ENCODE measurements around the gene SCUBE1.
"Not testable (repeated sequence)": the region's sequence is repeated elsewhere in the genome, so short reads cannot be mapped to it uniquely, and the experiment has no call there.

The SCUBE1 gene

GRCh38 chr22:43375951-43376455 lies 32.8 kb upstream of the SCUBE1 start:
- H3K27me3 Mint-ChIP-seq (ENCODE audit: low read depth) = peaks cover 68% of the 10 kb centered on the region
- H3K9me3 Mint-ChIP-seq = no peaks in the 10 kb centered on the region
- H3K4me1 Mint-ChIP-seq (ENCODE audit: low read depth) = peaks cover 11% of the 10 kb centered on the region
- H3K4me3 Mint-ChIP-seq = no peak overlapping the region
- H3K27ac Mint-ChIP-seq = no peak overlapping the region
- no peaks in the 10 kb centered on the region for H3K36me3 Mint-ChIP-seq (ENCODE audit: low read depth)

- Mint-ChIP-seq H3K27ac (no peak overlapping the region), H3K4me3 (no peak overlapping the region), H3K36me3 (ENCODE audit: low read depth) (no peaks in the 10 kb centered on the region), H3K9me3 (no peaks in the 10 kb centered on the region), H3K4me1 (ENCODE audit: low read depth) (no peaks in the 10 kb centered on the region), H3K27me3 (ENCODE audit: low read depth) (peaks cover 44% of the 10 kb centered on the region)
Observed at GRCh38 chr22:43370036-43370435, 26.9 kb upstream of the SCUBE1 start.

GRCh38 chr22:43365715-43366440 lies 22.7 kb upstream of the SCUBE1 start:
- no peaks in the 10 kb centered on the region for H3K4me1 Mint-ChIP-seq (ENCODE audit: low read depth)
- no peaks in the 10 kb centered on the region for H3K36me3 Mint-ChIP-seq (ENCODE audit: low read depth)
- no peak overlapping the region for H3K4me3 Mint-ChIP-seq
- H3K27me3 Mint-ChIP-seq (ENCODE audit: low read depth) = peaks cover 28% of the 10 kb centered on the region
- no peaks in the 10 kb centered on the region for H3K9me3 Mint-ChIP-seq
- no peak overlapping the region for H3K27ac Mint-ChIP-seq

GRCh38 chr22:43364169-43364435 lies 20.9 kb upstream of the SCUBE1 start:
- peaks cover 22% of the 10 kb centered on the region for H3K27me3 Mint-ChIP-seq (ENCODE audit: low read depth)
- no peak overlapping the region for H3K4me3 Mint-ChIP-seq
- no peaks in the 10 kb centered on the region for H3K36me3 Mint-ChIP-seq (ENCODE audit: low read depth)
- H3K4me1 Mint-ChIP-seq (ENCODE audit: low read depth) = no peaks in the 10 kb centered on the region
- H3K9me3 Mint-ChIP-seq = no peaks in the 10 kb centered on the region
- no peak overlapping the region for H3K27ac Mint-ChIP-seq

GRCh38 chr22:43363315-43364168 lies 20.4 kb upstream of the SCUBE1 start:
- H3K27me3 Mint-ChIP-seq (ENCODE audit: low read depth) = peaks cover 19% of the 10 kb centered on the region
- H3K4me1 Mint-ChIP-seq (ENCODE audit: low read depth) = no peaks in the 10 kb centered on the region

GRCh38 chr22:43360576-43360975 lies 17.4 kb upstream of the SCUBE1 start:
- Mint-ChIP-seq H3K27ac (no peak overlapping the region), H3K27me3 (ENCODE audit: low read depth) (peaks cover 9% of the 10 kb centered on the region), H3K4me3 (no peak overlapping the region), H3K36me3 (ENCODE audit: low read depth) (no peaks in the 10 kb centered on the region), H3K9me3 (no peaks in the 10 kb centered on the region), H3K4me1 (ENCODE audit: low read depth) (no peaks in the 10 kb centered on the region)

More at GRCh38 chr22:43363315-43364168, 20.4 kb upstream of the SCUBE1 start:
- no peak overlapping the region for H3K4me3 Mint-ChIP-seq
- no peaks in the 10 kb centered on the region for H3K9me3 Mint-ChIP-seq
- H3K27ac Mint-ChIP-seq = no peak overlapping the region
- H3K36me3 Mint-ChIP-seq (ENCODE audit: low read depth) = no peaks in the 10 kb centered on the region

- H3K27me3 Mint-ChIP-seq (ENCODE audit: low read depth) = peaks cover 10% of the 10 kb centered on the region
Observed at GRCh38 chr22:43356881-43357280, 13.7 kb upstream of the SCUBE1 start.

GRCh38 chr22:43355688-43356087 lies 12.5 kb upstream of the SCUBE1 start:
- not testable (repeated sequence) for H3K4me3 Mint-ChIP-seq; H3K36me3 Mint-ChIP-seq (ENCODE audit: low read depth); H3K4me1 Mint-ChIP-seq (ENCODE audit: low read depth); H3K27ac Mint-ChIP-seq; H3K9me3 Mint-ChIP-seq; H3K27me3 Mint-ChIP-seq (ENCODE audit: low read depth)

More at GRCh38 chr22:43356881-43357280, 13.7 kb upstream of the SCUBE1 start:
- H3K4me1 Mint-ChIP-seq (ENCODE audit: low read depth) = no peaks in the 10 kb centered on the region
- H3K9me3 Mint-ChIP-seq = no peaks in the 10 kb centered on the region
- H3K27ac Mint-ChIP-seq = no peak overlapping the region
- no peak overlapping the region for H3K4me3 Mint-ChIP-seq
- no peaks in the 10 kb centered on the region for H3K36me3 Mint-ChIP-seq (ENCODE audit: low read depth)

- no peak overlapping the region for H3K27ac Mint-ChIP-seq
- H3K9me3 Mint-ChIP-seq = no peaks in the 10 kb centered on the region
- peaks cover 5% of the 10 kb centered on the region for H3K4me1 Mint-ChIP-seq (ENCODE audit: low read depth)
- H3K27me3 Mint-ChIP-seq (ENCODE audit: low read depth) = peaks cover 21% of the 10 kb centered on the region
- no peak overlapping the region for H3K4me3 Mint-ChIP-seq
- no peaks in the 10 kb centered on the region for H3K36me3 Mint-ChIP-seq (ENCODE audit: low read depth)
Observed at GRCh38 chr22:43351966-43352345, 8.8 kb upstream of the SCUBE1 start.

- no peaks in the 10 kb centered on the region for H3K9me3 Mint-ChIP-seq
- no peak overlapping the region for H3K4me3 Mint-ChIP-seq
- no peaks in the 10 kb centered on the region for H3K36me3 Mint-ChIP-seq (ENCODE audit: low read depth)
- H3K27me3 Mint-ChIP-seq (ENCODE audit: low read depth) = peaks cover 23% of the 10 kb centered on the region
- H3K27ac Mint-ChIP-seq = no peak overlapping the region
- H3K4me1 Mint-ChIP-seq (ENCODE audit: low read depth) = peaks cover 19% of the 10 kb centered on the region
Observed at GRCh38 chr22:43349636-43350035, 6.5 kb upstream of the SCUBE1 start.

GRCh38 chr22:43346521-43346929 lies 3.4 kb upstream of the SCUBE1 start:
- Mint-ChIP-seq H3K4me1 (ENCODE audit: low read depth) (peaks cover 22% of the 10 kb centered on the region), H3K27ac (peak overlapping the region; percentile 28), H3K9me3 (no peaks in the 10 kb centered on the region), H3K27me3 (ENCODE audit: low read depth) (peaks cover 36% of the 10 kb centered on the region), H3K4me3 (no peak overlapping the region), H3K36me3 (ENCODE audit: low read depth) (no peaks in the 10 kb centered on the region)

- peaks cover 43% of the 10 kb centered on the region for H3K27me3 Mint-ChIP-seq (ENCODE audit: low read depth)
- H3K36me3 Mint-ChIP-seq (ENCODE audit: low read depth) = no peaks in the 10 kb centered on the region
- H3K4me1 Mint-ChIP-seq (ENCODE audit: low read depth) = peaks cover 22% of the 10 kb centered on the region
- peak overlapping the region; percentile 77 for H3K27ac Mint-ChIP-seq
- H3K9me3 Mint-ChIP-seq = no peaks in the 10 kb centered on the region
- no peak overlapping the region for H3K4me3 Mint-ChIP-seq
Observed at GRCh38 chr22:43345761-43346301, 2.7 kb upstream of the SCUBE1 start.

GRCh38 chr22:43345356-43345755 lies 2.2 kb upstream of the SCUBE1 start:
- Mint-ChIP-seq H3K9me3 (no peaks in the 10 kb centered on the region), H3K4me1 (ENCODE audit: low read depth) (peaks cover 22% of the 10 kb centered on the region), H3K36me3 (ENCODE audit: low read depth) (no peaks in the 10 kb centered on the region), H3K4me3 (no peak overlapping the region), H3K27me3 (ENCODE audit: low read depth) (peaks cover 48% of the 10 kb centered on the region), H3K27ac (peak overlapping the region; percentile 19)

- Mint-ChIP-seq H3K9me3 (no peaks in the 10 kb centered on the region), H3K27me3 (ENCODE audit: low read depth) (peaks cover 44% of the 10 kb centered on the region), H3K36me3 (ENCODE audit: low read depth) (no peaks in the 10 kb centered on the region), H3K27ac (peak overlapping the region; percentile 1), H3K4me3 (peak overlapping the region; percentile 35), H3K4me1 (ENCODE audit: low read depth) (peaks cover 19% of the 10 kb centered on the region)
Observed at GRCh38 chr22:43344520-43344787, 1.3 kb upstream of the SCUBE1 start.

All from T-helper 1 cell treated with Interleukin-12 subunit alpha and Interleukin-12 subunit beta and Interleukin-4 antibody, amounts not matched to agents 30 μg/mL and 1 μg/mL, for 36 hours (primary cell).